ENCODE data around the gene SLC27A1.

GRCh38 chr19:17469481-17470067, 750 bp upstream of the SLC27A1 start:
- no peak for TF ChIP-seq POLR2A (IDR thresholded peaks at IDR 0.05; ENCODE audit: low read depth, low read length)
- TF ChIP-seq JUN (IDR thresholded peaks at IDR 0.05; ENCODE audit: borderline replicate concordance, insufficient read depth, insufficient read length, low read depth) = no peak
- TF ChIP-seq, protein P1, sequence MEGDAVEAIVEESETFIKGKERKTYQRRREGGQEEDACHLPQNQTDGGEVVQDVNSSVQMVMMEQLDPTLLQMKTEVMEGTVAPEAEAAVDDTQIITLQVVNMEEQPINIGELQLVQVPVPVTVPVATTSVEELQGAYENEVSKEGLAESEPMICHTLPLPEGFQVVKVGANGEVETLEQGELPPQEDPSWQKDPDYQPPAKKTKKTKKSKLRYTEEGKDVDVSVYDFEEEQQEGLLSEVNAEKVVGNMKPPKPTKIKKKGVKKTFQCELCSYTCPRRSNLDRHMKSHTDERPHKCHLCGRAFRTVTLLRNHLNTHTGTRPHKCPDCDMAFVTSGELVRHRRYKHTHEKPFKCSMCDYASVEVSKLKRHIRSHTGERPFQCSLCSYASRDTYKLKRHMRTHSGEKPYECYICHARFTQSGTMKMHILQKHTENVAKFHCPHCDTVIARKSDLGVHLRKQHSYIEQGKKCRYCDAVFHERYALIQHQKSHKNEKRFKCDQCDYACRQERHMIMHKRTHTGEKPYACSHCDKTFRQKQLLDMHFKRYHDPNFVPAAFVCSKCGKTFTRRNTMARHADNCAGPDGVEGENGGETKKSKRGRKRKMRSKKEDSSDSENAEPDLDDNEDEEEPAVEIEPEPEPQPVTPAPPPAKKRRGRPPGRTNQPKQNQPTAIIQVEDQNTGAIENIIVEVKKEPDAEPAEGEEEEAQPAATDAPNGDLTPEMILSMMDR (IDR thresholded peaks at IDR 0.05; ENCODE audit: extremely low read depth in 1 of 2, insufficient read depth in 1 of 2, low read depth in 1 of 2, low read length in 2 of 2) = no peak

All from endothelial cell of umbilical vein (primary cell).